GM23338 (cell line): ENCODE measurements around the gene PRELID1. TPM values are rescaled to one million over a fixed set of nuclear protein-coding genes. Genes with fewer than 3 reads are reported as not detected.

Experiments used
- ATAC-seq: fragments of 200-7000 bp; cut with Tn5 transposase; 3 replicates; pipeline ENCODE4 v1.9.1; 2020
- DNase-seq: peaks from one replicate; pipeline ENCODE4 v3.0.0-alpha.2; 2015; ENCODE audit warnings: low spot score
- H2AFZ ChIP-seq: fragments of 200-600 bp; sonication (generic); 2 replicates; pipeline ENCODE4 v1.8.0; 2016; ENCODE audit warnings: antibody characterized with exemption, mild to moderate bottlenecking, moderate library complexity
- H3F3A ChIP-seq: fragments of 200-600 bp; sonication (generic); replicated peaks from 2 replicates; pipeline ENCODE4 v1.8.0; 2017; ENCODE audit warnings: antibody characterized with exemption, mixed run types, low read depth
- H3K27ac ChIP-seq: fragments of 200-600 bp; sonication (generic); 2 replicates; pipeline ENCODE4 v1.6.1; 2016; ENCODE audit warnings: low read depth
- H3K27me3 ChIP-seq: fragments of 200-600 bp; sonication (generic); 2 replicates; pipeline ENCODE4 v1.8.0; 2016; ENCODE audit warnings: mild to moderate bottlenecking, mixed run types, moderate library complexity; ENCODE audit not compliant: insufficient read depth
- H3K36me3 ChIP-seq: fragments of 200-600 bp; sonication (generic); 2 replicates; pipeline ENCODE4 v1.8.0; 2016; ENCODE audit warnings: mild to moderate bottlenecking; ENCODE audit not compliant: insufficient read depth
- H3K4me1 ChIP-seq: fragments of 200-600 bp; sonication (generic); 2 replicates; pipeline ENCODE4 v1.8.0; 2016; ENCODE audit warnings: mild to moderate bottlenecking, moderate library complexity; ENCODE audit not compliant: insufficient read depth
- H3K4me2 ChIP-seq: fragments of 200-600 bp; sonication (generic); 2 replicates; pipeline ENCODE4 v1.7.1; 2017; ENCODE audit warnings: mixed run types
- H3K4me3 ChIP-seq: fragments of 200-600 bp; sonication (generic); 2 replicates; pipeline ENCODE4 v1.6.1; 2016; ENCODE audit warnings: mixed run types
- H3K79me2 ChIP-seq: fragments of 200-600 bp; sonication (generic); replicated peaks from 2 replicates; pipeline ENCODE4 v1.8.0; 2017; ENCODE audit warnings: mild to moderate bottlenecking; ENCODE audit not compliant: insufficient read depth
- H3K9me2 ChIP-seq: fragments of 200-600 bp; sonication (generic); 2 replicates; pipeline ENCODE4 v1.8.0; 2017; ENCODE audit not compliant: insufficient read depth
- H4K20me1 ChIP-seq: fragments of 200-600 bp; sonication (generic); replicated peaks from 2 replicates; pipeline ENCODE4 v1.8.0; 2017; ENCODE audit warnings: mild to moderate bottlenecking; ENCODE audit not compliant: insufficient read depth
- H3K27ac Mint-ChIP-seq: 2 replicates; pipeline ENCODE4 v1.8.0; 2020; ENCODE audit warnings: inconsistent platforms, mild to moderate bottlenecking, moderate library complexity, mixed read lengths
- H3K27me3 Mint-ChIP-seq: 3 replicates; pipeline ENCODE4 v1.8.0; 2022; ENCODE audit warnings: low read depth, mild to moderate bottlenecking, moderate library complexity, mixed read lengths, inconsistent platforms; ENCODE audit not compliant: insufficient read depth, poor library complexity
- H3K36me3 Mint-ChIP-seq: 3 replicates; pipeline ENCODE4 v1.8.0; 2021; ENCODE audit warnings: low read depth, mild to moderate bottlenecking, inconsistent platforms, moderate library complexity, mixed read lengths
- H3K4me1 Mint-ChIP-seq: 3 replicates; pipeline ENCODE4 v1.8.0; 2020; ENCODE audit warnings: mild to moderate bottlenecking, inconsistent platforms, mixed read lengths
- H3K4me3 Mint-ChIP-seq: 3 replicates; pipeline ENCODE4 v1.8.0; 2021; ENCODE audit warnings: moderate library complexity, mild to moderate bottlenecking, inconsistent platforms, mixed read lengths
- H3K9me3 Mint-ChIP-seq: 3 replicates; pipeline ENCODE4 v1.8.0; 2020; ENCODE audit warnings: moderate library complexity, mild to moderate bottlenecking, inconsistent platforms, mixed read lengths
- CREB1 ChIP-seq: fragments of 250-450 bp; sonication (Bioruptor Pico); IDR thresholded peaks from 2 replicates; pipeline ENCODE4 v1.5.0; 2020; ENCODE audit warnings: low read depth, mild to moderate bottlenecking, moderate library complexity
- EZH2 ChIP-seq: fragments of 200-600 bp; sonication (generic); IDR thresholded peaks from one replicate; pipeline ENCODE4 v1.8.0; 2017; ENCODE audit warnings: antibody characterized with exemption, mild to moderate bottlenecking, low read depth; ENCODE audit not compliant: unreplicated experiment
- EZH2phosphoT487 ChIP-seq: fragments of 200-600 bp; sonication (generic); IDR thresholded peaks from one replicate; pipeline ENCODE4 v1.8.1; 2018; ENCODE audit warnings: antibody characterized with exemption; ENCODE audit not compliant: unreplicated experiment
- JUNB ChIP-seq: IDR thresholded peaks from one replicate; pipeline ENCODE4 v1.6.1; 2016; ENCODE audit warnings: antibody characterized with exemption; ENCODE audit not compliant: unreplicated experiment
- NANOG ChIP-seq: IDR thresholded peaks from 2 replicates; pipeline ENCODE4 v1.6.1; 2016; ENCODE audit warnings: antibody characterized with exemption, borderline replicate concordance
- POLR2AphosphoS5 ChIP-seq: IDR thresholded peaks from 2 replicates; pipeline ENCODE4 v1.6.1; 2016; ENCODE audit warnings: antibody characterized with exemption, low read depth
- REST ChIP-seq: IDR thresholded peaks from one replicate; pipeline ENCODE4 v1.6.1; 2018; ENCODE audit warnings: antibody characterized with exemption; ENCODE audit not compliant: unreplicated experiment
- ZNF114 ChIP-seq: fragments of 250-450 bp; sonication (Bioruptor Pico); IDR thresholded peaks from 2 replicates; pipeline ENCODE4 v1.5.0; 2020; ENCODE audit warnings: mild to moderate bottlenecking, moderate library complexity
- ZNF331 ChIP-seq: fragments of 250-450 bp; sonication (Bioruptor Pico); IDR thresholded peaks from 2 replicates; pipeline ENCODE4 v1.5.0; 2020; ENCODE audit warnings: low read depth, mild to moderate bottlenecking, moderate library complexity
- polyA plus RNA-seq: library from polyadenylated mRNA; unstranded; fragments of >200 nt; fragmentation: Nextera tagmentation; extraction: Ambion mirVana; gene quantifications from 2 replicates; pipeline ENCODE4 v1.2.1, GENCODE V29; 2016
- total RNA-seq: library from RNA; depleted of rRNA; stranded (reverse); fragments of >200 nt; shearing (Covaris generic); gene quantifications from 2 replicates; pipeline ENCODE4 v1.2.3, GENCODE V29; 2014
- TF ChIP-seq, protein P1 (sequence below), 2 experiments: fragments of 200-600 bp in 1 of 2; sonication (generic) in 1 of 2; conservative IDR thresholded peaks; 2 replicates each; pipeline versions ENCODE4 v1.5.1 to v1.6.1; 2016 to 2017; ENCODE audit warnings: antibody characterized with exemption in 2 of 2, low read depth in 2 of 2, mild to moderate bottlenecking in 2 of 2, moderate library complexity in 1 of 2
- TF ChIP-seq, protein P2 (sequence below): IDR thresholded peaks from 2 replicates; pipeline ENCODE4 v1.6.1; 2016; ENCODE audit warnings: antibody characterized with exemption

The PRELID1 gene
- total and polyA plus RNA-seq, 2 experiments from 2014 or later = 328 to 349 TPM

- TF ChIP-seq EZH2 = no peak
- TF ChIP-seq, protein P1, sequence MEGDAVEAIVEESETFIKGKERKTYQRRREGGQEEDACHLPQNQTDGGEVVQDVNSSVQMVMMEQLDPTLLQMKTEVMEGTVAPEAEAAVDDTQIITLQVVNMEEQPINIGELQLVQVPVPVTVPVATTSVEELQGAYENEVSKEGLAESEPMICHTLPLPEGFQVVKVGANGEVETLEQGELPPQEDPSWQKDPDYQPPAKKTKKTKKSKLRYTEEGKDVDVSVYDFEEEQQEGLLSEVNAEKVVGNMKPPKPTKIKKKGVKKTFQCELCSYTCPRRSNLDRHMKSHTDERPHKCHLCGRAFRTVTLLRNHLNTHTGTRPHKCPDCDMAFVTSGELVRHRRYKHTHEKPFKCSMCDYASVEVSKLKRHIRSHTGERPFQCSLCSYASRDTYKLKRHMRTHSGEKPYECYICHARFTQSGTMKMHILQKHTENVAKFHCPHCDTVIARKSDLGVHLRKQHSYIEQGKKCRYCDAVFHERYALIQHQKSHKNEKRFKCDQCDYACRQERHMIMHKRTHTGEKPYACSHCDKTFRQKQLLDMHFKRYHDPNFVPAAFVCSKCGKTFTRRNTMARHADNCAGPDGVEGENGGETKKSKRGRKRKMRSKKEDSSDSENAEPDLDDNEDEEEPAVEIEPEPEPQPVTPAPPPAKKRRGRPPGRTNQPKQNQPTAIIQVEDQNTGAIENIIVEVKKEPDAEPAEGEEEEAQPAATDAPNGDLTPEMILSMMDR (conservative IDR thresholded peaks at IDR 0.05; ENCODE audit: low read depth in 2 of 2) = no peak
- no peak for TF ChIP-seq POLR2AphosphoS5
- TF ChIP-seq ZNF331 (CRISPR knock-in tag) = no peak
- TF ChIP-seq, protein P2, sequence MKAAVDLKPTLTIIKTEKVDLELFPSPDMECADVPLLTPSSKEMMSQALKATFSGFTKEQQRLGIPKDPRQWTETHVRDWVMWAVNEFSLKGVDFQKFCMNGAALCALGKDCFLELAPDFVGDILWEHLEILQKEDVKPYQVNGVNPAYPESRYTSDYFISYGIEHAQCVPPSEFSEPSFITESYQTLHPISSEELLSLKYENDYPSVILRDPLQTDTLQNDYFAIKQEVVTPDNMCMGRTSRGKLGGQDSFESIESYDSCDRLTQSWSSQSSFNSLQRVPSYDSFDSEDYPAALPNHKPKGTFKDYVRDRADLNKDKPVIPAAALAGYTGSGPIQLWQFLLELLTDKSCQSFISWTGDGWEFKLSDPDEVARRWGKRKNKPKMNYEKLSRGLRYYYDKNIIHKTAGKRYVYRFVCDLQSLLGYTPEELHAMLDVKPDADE = no peak
- no peak for TF ChIP-seq JUNB
- no peak for TF ChIP-seq ZNF114 (CRISPR knock-in tag)
These were observed 41.3 kb downstream of the PRELID1 start (continued) for GRCh38 chr5:177344891-177345290.

- no peak overlapping the region for H3K4me2 ChIP-seq
- peaks cover 13% of the 10 kb centered on the region; the same call in 1 of the 2 replicates for H3K36me3 ChIP-seq
- peaks cover 29% of the 10 kb centered on the region for H4K20me1 ChIP-seq
- Mint-ChIP-seq H3K4me3 (no peak overlapping the region), H3K36me3 (peaks cover 21% of the 10 kb centered on the region), H3K27ac (no peak overlapping the region), H3K4me1 (peaks cover 19% of the 10 kb centered on the region), H3K9me3 (no peaks in the 10 kb centered on the region), H3K27me3 (peaks cover 1% of the 10 kb centered on the region)
- no peak overlapping the region for H2AFZ ChIP-seq
- H3K4me3 ChIP-seq = no peak overlapping the region
- no peak for TF ChIP-seq ZNF114 (CRISPR knock-in tag)
- TF ChIP-seq, protein P2 = no peak
- TF ChIP-seq EZH2 = no peak
- TF ChIP-seq EZH2phosphoT487 = no peak
- no peak for TF ChIP-seq POLR2AphosphoS5
- no peak for TF ChIP-seq CREB1 (CRISPR knock-in tag)
- TF ChIP-seq REST = no peak
- TF ChIP-seq NANOG = no peak
- TF ChIP-seq ZNF331 (CRISPR knock-in tag) = no peak
- TF ChIP-seq, protein P1 (conservative IDR thresholded peaks at IDR 0.05; ENCODE audit: low read depth in 2 of 2) = no peak
- ATAC-seq (no peak), DNase-seq (no peak)
- peaks cover 92% of the 10 kb centered on the region for H3K79me2 ChIP-seq
- no peaks in the 10 kb centered on the region for H3K27me3 ChIP-seq
- H3F3A ChIP-seq = 0 out of 2 replicates have a peak, but pooled peaks cover 6% of the 10 kb centered on the region
- no peak overlapping the region for H3K27ac ChIP-seq
- no peaks in the 10 kb centered on the region for H3K9me2 ChIP-seq
- peaks cover 6% of the 10 kb centered on the region for H3K4me1 ChIP-seq
These were observed 43.2 kb downstream of the PRELID1 start for GRCh38 chr5:177346820-177347219.
